GM21526 (cell line): ENCODE results near the gene KLHL40.

Experiments
- ATAC-seq: cut with Tn5 transposase; IDR thresholded peaks from one replicate; pipeline ENCODE4 v1.9.1; 2021; ENCODE audit warnings: moderate library complexity; ENCODE audit not compliant: unreplicated experiment, low FRiP score

The KLHL40 gene

GRCh38 chr3:42734263-42734860 is 49.0 kb downstream of the KLHL40 start:
- ATAC-seq, result no peak

GRCh38 chr3:42735019-42735418 is 49.7 kb downstream of the KLHL40 start:
- no peak for ATAC-seq

GRCh38 chr3:42735615-42736014 is 50.3 kb downstream of the KLHL40 start:
- ATAC-seq, result no peak

GRCh38 chr3:42736081-42736480 is 50.7 kb downstream of the KLHL40 start:
- ATAC-seq, result no peak

- no peak for ATAC-seq
Measured at GRCh38 chr3:42736531-42736930, 51.2 kb downstream of the KLHL40 start.

GRCh38 chr3:42739401-42740158 is 54.2 kb downstream of the KLHL40 start:
- no peak for ATAC-seq

GRCh38 chr3:42741796-42742195 is 56.5 kb downstream of the KLHL40 start:
- ATAC-seq, result no peak
